Measurements from ENCODE around the gene TSPEAR. TPM values are rescaled to one million over a fixed set of nuclear protein-coding genes. Genes with fewer than 3 reads are reported as not detected.
"Not testable (repeated sequence)": the region's sequence is repeated elsewhere in the genome, so short reads cannot be mapped to it uniquely, and the experiment has no call there.

The TSPEAR gene
- total RNA-seq, 1 experiment from 2014 or later, result 0.32 TPM

DNA sequence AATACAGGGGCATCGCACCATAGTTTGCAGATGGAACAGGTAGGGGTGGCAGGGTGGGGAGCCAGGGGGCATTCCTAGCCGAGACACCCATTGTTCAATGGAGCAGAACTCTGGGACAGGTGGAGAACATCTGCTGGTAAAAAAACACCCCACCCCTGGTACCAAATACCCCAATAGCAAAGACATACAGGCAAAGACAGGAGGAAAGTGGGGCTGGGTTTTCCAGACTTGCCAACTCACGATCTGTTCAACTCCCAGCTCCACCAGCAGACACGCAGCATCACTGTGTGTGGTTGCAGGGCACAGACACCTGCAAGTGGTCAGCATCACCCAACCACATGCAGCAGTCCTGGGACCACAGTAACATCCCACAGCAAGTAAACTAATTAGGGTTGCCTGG is 99.8 kb downstream of the TSPEAR start:
- H3K4me3 Mint-ChIP-seq (ENCODE audit: unreplicated experiment), result no peak overlapping the region
- no peaks in the 10 kb centered on the region for H3K36me3 Mint-ChIP-seq (ENCODE audit: insufficient read depth, unreplicated experiment)
- peaks cover 41% of the 10 kb centered on the region for H3K9me3 Mint-ChIP-seq (ENCODE audit: unreplicated experiment)
- no peak for DNase-seq
- no TSS peak for BruUV-seq (replicated peaks)
- Histone ChIP-seq H3K36me3 (ENCODE audit: control insufficient read depth, insufficient read depth, low read length) (no peaks in the 10 kb centered on the region), H3K9me3 (0 out of 2 replicates have a peak, but pooled peaks cover 5% of the 10 kb centered on the region), H3K4me3 (ENCODE audit: low read depth, low read length) (no peak overlapping the region), H3K4me1 (no peaks in the 10 kb centered on the region), H3K27me3 (replicated peaks; ENCODE audit: control insufficient read depth, insufficient read depth, low read length) (no peaks in the 10 kb centered on the region)
- no peaks in the 10 kb centered on the region for H3K4me1 Mint-ChIP-seq (ENCODE audit: low read depth, unreplicated experiment)
- no peak overlapping the region for H3K27ac Mint-ChIP-seq (ENCODE audit: unreplicated experiment)
- TF ChIP-seq, protein P1, sequence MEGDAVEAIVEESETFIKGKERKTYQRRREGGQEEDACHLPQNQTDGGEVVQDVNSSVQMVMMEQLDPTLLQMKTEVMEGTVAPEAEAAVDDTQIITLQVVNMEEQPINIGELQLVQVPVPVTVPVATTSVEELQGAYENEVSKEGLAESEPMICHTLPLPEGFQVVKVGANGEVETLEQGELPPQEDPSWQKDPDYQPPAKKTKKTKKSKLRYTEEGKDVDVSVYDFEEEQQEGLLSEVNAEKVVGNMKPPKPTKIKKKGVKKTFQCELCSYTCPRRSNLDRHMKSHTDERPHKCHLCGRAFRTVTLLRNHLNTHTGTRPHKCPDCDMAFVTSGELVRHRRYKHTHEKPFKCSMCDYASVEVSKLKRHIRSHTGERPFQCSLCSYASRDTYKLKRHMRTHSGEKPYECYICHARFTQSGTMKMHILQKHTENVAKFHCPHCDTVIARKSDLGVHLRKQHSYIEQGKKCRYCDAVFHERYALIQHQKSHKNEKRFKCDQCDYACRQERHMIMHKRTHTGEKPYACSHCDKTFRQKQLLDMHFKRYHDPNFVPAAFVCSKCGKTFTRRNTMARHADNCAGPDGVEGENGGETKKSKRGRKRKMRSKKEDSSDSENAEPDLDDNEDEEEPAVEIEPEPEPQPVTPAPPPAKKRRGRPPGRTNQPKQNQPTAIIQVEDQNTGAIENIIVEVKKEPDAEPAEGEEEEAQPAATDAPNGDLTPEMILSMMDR (IDR thresholded peaks at IDR 0.05; ENCODE audit: insufficient read depth in 1 of 2, low read depth in 1 of 2, low read length in 1 of 2, severe bottlenecking in 1 of 2, unreplicated experiment in 1 of 2), result no peak
- peaks cover 6% of the 10 kb centered on the region for H3K27me3 Mint-ChIP-seq (ENCODE audit: insufficient read depth, unreplicated experiment)
- intact Hi-C loops (cut with micrococcal nuclease; ENCODE audit: unreplicated experiment), result no loop called here
- CTCF ChIA-PET, result no interaction called here
- POLR2A ChIA-PET, result no interaction called here

DNA sequence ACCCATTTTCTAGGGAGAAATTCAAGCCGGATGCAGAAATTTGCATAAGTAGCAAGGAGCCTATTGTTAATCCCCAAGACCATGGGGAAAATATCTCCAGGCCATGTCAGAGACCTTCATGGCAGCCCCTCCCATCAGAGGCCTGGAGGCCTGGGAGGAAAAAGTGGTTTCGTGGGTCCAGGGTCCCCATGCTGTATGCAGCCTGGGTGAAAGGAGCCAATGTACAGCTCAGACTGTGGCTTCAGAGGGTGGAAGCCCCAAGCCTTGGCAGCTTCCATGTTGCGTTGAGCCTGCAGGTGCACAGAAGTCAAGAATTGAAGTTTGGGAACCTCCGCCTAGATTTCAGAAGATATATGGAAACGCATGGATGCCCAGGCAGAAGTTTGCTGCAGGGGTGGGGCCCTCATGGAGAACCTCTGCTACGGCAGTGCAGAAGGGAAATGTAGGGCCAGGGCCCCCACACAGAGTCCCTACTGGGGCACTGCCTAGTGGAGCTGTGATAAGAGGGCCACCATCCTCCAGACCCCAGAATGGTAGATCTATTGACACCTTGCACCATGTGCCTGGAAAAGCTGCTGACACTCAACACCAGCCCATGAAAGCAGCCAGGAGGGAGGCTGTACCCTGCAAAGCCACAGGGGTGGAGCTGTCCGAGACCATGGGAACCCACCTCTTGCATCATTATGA is 101.1 kb downstream of the TSPEAR start:
- DNase-seq; H3K27me3 ChIP-seq (replicated peaks; ENCODE audit: control insufficient read depth, insufficient read depth, low read length); CTCF ChIA-PET; H3K27me3 Mint-ChIP-seq (ENCODE audit: insufficient read depth, unreplicated experiment); H3K4me1 ChIP-seq; H3K9me3 ChIP-seq; H3K36me3 ChIP-seq (ENCODE audit: control insufficient read depth, insufficient read depth, low read length); H3K4me3 Mint-ChIP-seq (ENCODE audit: unreplicated experiment); H3K36me3 Mint-ChIP-seq (ENCODE audit: insufficient read depth, unreplicated experiment); H3K4me1 Mint-ChIP-seq (ENCODE audit: low read depth, unreplicated experiment); H3K27ac Mint-ChIP-seq (ENCODE audit: unreplicated experiment); BruUV-seq (replicated peaks); intact Hi-C loops (cut with micrococcal nuclease; ENCODE audit: unreplicated experiment); H3K4me3 ChIP-seq (ENCODE audit: low read depth, low read length); POLR2A ChIA-PET: not testable (repeated sequence)
- peaks cover 41% of the 10 kb centered on the region for H3K9me3 Mint-ChIP-seq (ENCODE audit: unreplicated experiment)

GRCh38 chr21:44609193-44609592 is 102.2 kb downstream of the TSPEAR start:
- no peak overlapping the region for H3K27ac Mint-ChIP-seq (ENCODE audit: unreplicated experiment)
- no peak overlapping the region for H3K4me3 ChIP-seq (ENCODE audit: low read depth, low read length)
- H3K9me3 Mint-ChIP-seq (ENCODE audit: unreplicated experiment), result peaks cover 41% of the 10 kb centered on the region
- intact Hi-C loops (cut with micrococcal nuclease; ENCODE audit: unreplicated experiment), result no loop called here
- ChIA-PET CTCF (interaction anchor here (0.7 kb wide), 1 partner anchor 101 kb away, joined by 3 read pairs; no protein-coding TSS in a partner anchor), POLR2A (no interaction called here)
- no peaks in the 10 kb centered on the region for H3K4me1 ChIP-seq
- peaks cover 3% of the 10 kb centered on the region for H3K27me3 Mint-ChIP-seq (ENCODE audit: insufficient read depth, unreplicated experiment)
- no peaks in the 10 kb centered on the region for H3K36me3 ChIP-seq (ENCODE audit: control insufficient read depth, insufficient read depth, low read length)
- H3K27me3 ChIP-seq (replicated peaks; ENCODE audit: control insufficient read depth, insufficient read depth, low read length), result no peaks in the 10 kb centered on the region
- H3K4me3 Mint-ChIP-seq (ENCODE audit: unreplicated experiment), result no peak overlapping the region
- H3K4me1 Mint-ChIP-seq (ENCODE audit: low read depth, unreplicated experiment), result no peaks in the 10 kb centered on the region
- BruUV-seq (replicated peaks), result no TSS peak
- TF ChIP-seq, protein P1 (IDR thresholded peaks at IDR 0.05; ENCODE audit: insufficient read depth in 1 of 2, low read depth in 1 of 2, low read length in 1 of 2, severe bottlenecking in 1 of 2, unreplicated experiment in 1 of 2), result no peak
- no peaks in the 10 kb centered on the region for H3K36me3 Mint-ChIP-seq (ENCODE audit: insufficient read depth, unreplicated experiment)
- 0 out of 2 replicates have a peak, but pooled peaks cover 5% of the 10 kb centered on the region for H3K9me3 ChIP-seq
- DNase-seq, result no peak

Data from Caco-2 (cell line).